NCI-H1694 treated with DMSO at 0.1 percent for 48 hours (cell line): Measurements from ENCODE around the gene C19orf67.

Source experiments
- DNase-seq: peaks from one replicate; lab custom pipeline; 2025; lab: John Stamatoyannopoulos, UW

The C19orf67 gene

GRCh38 chr19:14081797-14082674 lies 3.5 kb downstream of the C19orf67 start:
- no peak for DNase-seq

GRCh38 chr19:14080887-14081796 lies 4.4 kb downstream of the C19orf67 start:
- DNase-seq: peak; percentile 99

GRCh38 chr19:14078411-14078810 lies 7.2 kb downstream of the C19orf67 start:
- DNase-seq: no peak

GRCh38 chr19:14073925-14074838 lies 11.4 kb downstream of the C19orf67 start:
- no peak for DNase-seq

GRCh38 chr19:14073261-14073924 lies 12.2 kb downstream of the C19orf67 start:
- peak; percentile 64 for DNase-seq

GRCh38 chr19:14072535-14073260 lies 12.9 kb downstream of the C19orf67 start, which contains the start of gene MISP3:
Gene MISP3, plus strand, starts transcription at chr19:14072786. Its CDS starts 524 bp downstream, at chr19:14073310.
- DNase-seq: peak; percentile 45

GRCh38 chr19:14070268-14071050 lies 15.1 kb downstream of the C19orf67 start:
- DNase-seq: no peak

- no peak for DNase-seq
Measured at GRCh38 chr19:14066134-14066533, 19.4 kb downstream of the C19orf67 start.

GRCh38 chr19:14063105-14063504 lies 22.5 kb downstream of the C19orf67 start:
- no peak for DNase-seq

GRCh38 chr19:14062558-14062855 lies 23.1 kb downstream of the C19orf67 start:
- no peak for DNase-seq

GRCh38 chr19:14061751-14062557 lies 23.6 kb downstream of the C19orf67 start, which contains the start of gene PALM3:
Gene PALM3, minus strand, starts transcription at chr19:14062076. Its CDS starts 96 bp downstream, at chr19:14061980.
- DNase-seq: no peak

- DNase-seq: no peak
Measured at GRCh38 chr19:14061081-14061749, 24.4 kb downstream of the C19orf67 start.

- DNase-seq: no peak
Measured at GRCh38 chr19:14059652-14060155, 25.9 kb downstream of the C19orf67 start.

GRCh38 chr19:14059093-14059480 lies 26.5 kb downstream of the C19orf67 start:
- no peak for DNase-seq

- DNase-seq: no peak
Measured at GRCh38 chr19:14058182-14059092, 27.1 kb downstream of the C19orf67 start.

GRCh38 chr19:14056741-14057356 lies 28.7 kb downstream of the C19orf67 start:
- DNase-seq: no peak
